ENCODE results near the gene MOCS3. TPM values are rescaled to one million over a fixed set of nuclear protein-coding genes. Genes with fewer than 3 reads are reported as not detected.

MOCS3 gene
- total RNA-seq, 1 experiment from 2014 or later: 13.4 TPM

- Histone ChIP-seq H3F3A (ENCODE audit: low read length, unreplicated experiment) (no peaks in the 10 kb centered on the region), H4K20me1 (ENCODE audit: low read length) (peaks cover 77% of the 10 kb centered on the region), H3K9me2 (replicated peaks; ENCODE audit: low read length) (no peaks in the 10 kb centered on the region), H3K4me1 (ENCODE audit: insufficient read depth, low read length) (no peaks in the 10 kb centered on the region), H2AFZ (ENCODE audit: low read length) (no peak overlapping the region), H3K27ac (ENCODE audit: low read length) (no peak overlapping the region), H3K9ac (ENCODE audit: low read length) (no peak overlapping the region), H3K4me2 (ENCODE audit: low read length) (no peak overlapping the region), H3K9me3 (ENCODE audit: low read length) (no peaks in the 10 kb centered on the region), H3K36me3 (ENCODE audit: low read depth, low read length) (peaks cover 53% of the 10 kb centered on the region), H3K4me3 (ENCODE audit: low read length) (no peak overlapping the region), H3K27me3 (ENCODE audit: low read length) (no peaks in the 10 kb centered on the region), H3K79me2 (ENCODE audit: low read length) (peaks cover 99% of the 10 kb centered on the region)
- BruUV-seq (replicated peaks): no TSS peak
- ATAC-seq (no peak), DNase-seq (no peak)
- intact Hi-C loops (cut with micrococcal nuclease): no loop called here
- TF ChIP-seq EZH2phosphoT487 (IDR thresholded peaks at IDR 0.05; ENCODE audit: borderline replicate concordance, low read length): no peak
- no peak for TF ChIP-seq CTCF (conservative IDR thresholded peaks at IDR 0.05; ENCODE audit: low read depth, low read length)
- no peak for TF ChIP-seq EZH2 (IDR thresholded peaks at IDR 0.05; ENCODE audit: low read length, unreplicated experiment)
- POLR2A ChIA-PET (ENCODE audit: unreplicated experiment): no interaction called here
- CTCF ChIA-PET: interaction anchor here (1.4 kb wide), 1 partner anchor 129 kb away, joined by 3 read pairs; no protein-coding TSS in a partner anchor
Observed at GRCh38 chr20:50921803-50922501, 36.7 kb upstream of the MOCS3 start.

- Histone ChIP-seq H3K79me2 (ENCODE audit: low read length) (peaks cover 100% of the 10 kb centered on the region), H3K9ac (ENCODE audit: low read length) (no peak overlapping the region), H3K4me1 (ENCODE audit: insufficient read depth, low read length) (peaks cover 21% of the 10 kb centered on the region), H3K4me3 (ENCODE audit: low read length) (no peak overlapping the region), H4K20me1 (ENCODE audit: low read length) (peaks cover 76% of the 10 kb centered on the region), H3K27me3 (ENCODE audit: low read length) (no peaks in the 10 kb centered on the region), H3K36me3 (ENCODE audit: low read depth, low read length) (peaks cover 56% of the 10 kb centered on the region), H3K9me3 (ENCODE audit: low read length) (no peaks in the 10 kb centered on the region), H3K9me2 (replicated peaks; ENCODE audit: low read length) (no peaks in the 10 kb centered on the region), H3K27ac (ENCODE audit: low read length) (no peak overlapping the region), H3K4me2 (ENCODE audit: low read length) (no peak overlapping the region), H3F3A (ENCODE audit: low read length, unreplicated experiment) (no peaks in the 10 kb centered on the region), H2AFZ (ENCODE audit: low read length) (no peak overlapping the region)
- ATAC-seq (no peak), DNase-seq (no peak)
- ChIA-PET CTCF (interaction anchor here (0.5 kb wide), 1 partner anchor 131 kb away, joined by 9 read pairs; no protein-coding TSS in a partner anchor), POLR2A (ENCODE audit: unreplicated experiment) (interaction anchor here (0.8 kb wide), 1 partner anchor 134 kb away, joined by 4 read pairs; no protein-coding TSS in a partner anchor)
- TF ChIP-seq CTCF (conservative IDR thresholded peaks at IDR 0.05; ENCODE audit: low read depth, low read length) (no peak), EZH2 (IDR thresholded peaks at IDR 0.05; ENCODE audit: low read length, unreplicated experiment) (no peak), EZH2phosphoT487 (IDR thresholded peaks at IDR 0.05; ENCODE audit: borderline replicate concordance, low read length) (no peak)
- intact Hi-C loops (cut with micrococcal nuclease): no loop called here
- BruUV-seq (replicated peaks): no TSS peak
Observed at GRCh38 chr20:50924261-50924920, 34.2 kb upstream of the MOCS3 start.

DNA sequence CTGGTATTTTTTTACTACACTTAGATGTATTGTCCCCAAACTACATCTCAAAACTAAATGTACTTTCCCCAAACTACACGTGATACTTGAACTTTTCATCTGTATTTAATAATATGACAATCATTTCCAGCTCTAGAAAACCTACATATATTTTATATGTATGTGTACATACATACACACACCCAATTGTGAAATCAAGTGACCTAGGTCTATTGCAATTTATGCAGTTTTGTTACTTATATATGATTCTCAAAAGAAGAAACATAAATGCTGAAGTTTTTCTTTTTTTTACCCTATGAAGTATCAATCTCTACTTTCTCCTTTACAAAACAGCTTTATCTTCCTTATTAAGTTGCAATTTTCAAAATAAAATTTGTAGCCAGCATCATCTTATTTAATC lies 32.1 kb upstream of the MOCS3 start:
- ChIA-PET CTCF (no interaction called here), POLR2A (ENCODE audit: unreplicated experiment) (no interaction called here)
- Histone ChIP-seq H3K79me2 (ENCODE audit: low read length) (peaks cover 91% of the 10 kb centered on the region), H3K27me3 (ENCODE audit: low read length) (no peaks in the 10 kb centered on the region), H3F3A (ENCODE audit: low read length, unreplicated experiment) (no peaks in the 10 kb centered on the region), H3K9ac (ENCODE audit: low read length) (no peak overlapping the region), H3K4me2 (ENCODE audit: low read length) (no peak overlapping the region), H3K27ac (ENCODE audit: low read length) (no peak overlapping the region), H3K9me2 (replicated peaks; ENCODE audit: low read length) (no peaks in the 10 kb centered on the region), H3K36me3 (ENCODE audit: low read depth, low read length) (peaks cover 56% of the 10 kb centered on the region), H3K9me3 (ENCODE audit: low read length) (no peaks in the 10 kb centered on the region), H3K4me1 (ENCODE audit: insufficient read depth, low read length) (peaks cover 25% of the 10 kb centered on the region), H3K4me3 (ENCODE audit: low read length) (no peak overlapping the region), H4K20me1 (ENCODE audit: low read length) (peaks cover 60% of the 10 kb centered on the region), H2AFZ (ENCODE audit: low read length) (no peak overlapping the region)
- intact Hi-C loops (cut with micrococcal nuclease): loop anchor here (5.0 kb wide), 1 partner anchor 34 kb away; no protein-coding TSS in a partner anchor
- no peak for TF ChIP-seq CTCF (conservative IDR thresholded peaks at IDR 0.05; ENCODE audit: low read depth, low read length)
- TF ChIP-seq EZH2 (IDR thresholded peaks at IDR 0.05; ENCODE audit: low read length, unreplicated experiment): no peak
- no peak for TF ChIP-seq EZH2phosphoT487 (IDR thresholded peaks at IDR 0.05; ENCODE audit: borderline replicate concordance, low read length)
- DNase-seq: no peak
- no TSS peak for BruUV-seq (replicated peaks)
- no peak for ATAC-seq
